Astrocyte of the spinal cord (primary cell): ENCODE data around the gene TMEM35A.
A peak's percentile ranks its signal among the peaks of the same experiment; 100 is the strongest.
"Not testable (repeated sequence)": the region's sequence is repeated elsewhere in the genome, so short reads cannot be mapped to it uniquely, and the experiment has no call there.

ENCODE experiments used
- DNase-seq: peaks from one replicate; pipeline ENCODE4 v3.0.0; 2011; ENCODE audit warnings: low read depth, low spot score
- H3K4me3 ChIP-seq: 2 replicates; pipeline ENCODE4 v1.5.1; 2011; ENCODE audit warnings: low read depth, mild to moderate bottlenecking, low read length, moderate library complexity
- CTCF ChIP-seq: IDR thresholded peaks from 2 replicates; pipeline ENCODE4 v1.5.1; 2012; ENCODE audit warnings: low read depth, mild to moderate bottlenecking, low read length, inconsistent platforms
- in situ Hi-C: cut with HindIII; loops from 2 replicates; pipeline ENCODE4 v1.10.0; 2017; ENCODE audit warnings: low sequenced_read_pairs

Gene TMEM35A

DNA sequence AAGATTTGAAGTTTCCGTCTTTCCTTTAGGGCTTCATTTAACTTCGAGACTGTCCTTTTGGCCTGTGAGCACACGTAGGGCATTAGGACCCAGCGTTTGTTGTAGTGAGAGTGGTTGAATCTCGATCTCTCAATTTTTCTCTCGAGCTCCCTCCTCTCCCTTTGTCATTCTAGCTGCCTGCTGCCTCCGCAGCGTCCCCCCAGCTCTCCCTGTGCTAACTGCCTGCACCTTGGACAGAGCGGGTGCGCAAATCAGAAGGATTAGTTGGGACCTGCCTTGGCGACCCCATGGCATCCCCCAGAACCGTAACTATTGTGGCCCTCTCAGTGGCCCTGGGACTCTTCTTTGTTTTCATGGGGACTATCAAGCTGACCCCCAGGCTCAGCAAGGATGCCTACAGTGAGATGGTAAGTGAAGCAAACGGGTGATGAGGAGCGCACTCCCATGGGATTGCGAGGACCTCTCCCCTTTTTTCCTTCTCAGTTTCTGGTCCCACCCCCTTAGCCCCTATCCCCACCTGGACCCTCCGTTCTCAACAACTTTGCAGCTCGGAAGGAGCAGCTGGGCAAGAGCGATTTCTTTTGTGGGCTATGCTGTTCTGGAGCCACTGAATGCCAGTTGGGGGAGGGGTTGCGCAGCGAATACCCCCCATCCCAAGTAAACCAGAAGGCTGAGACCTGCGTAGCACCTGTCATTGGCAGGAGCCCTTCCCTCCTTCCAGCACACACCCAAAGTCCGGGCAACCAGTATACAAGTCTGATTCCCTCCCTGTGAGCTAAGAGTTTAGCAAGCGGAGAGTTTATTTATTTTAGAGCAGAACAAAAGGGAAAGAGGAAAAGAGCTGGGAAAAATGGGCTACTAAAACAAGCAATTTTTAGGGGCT lies at the start of gene TMEM35A:
Gene TMEM35A (plus strand): TSS at position 164 of the 883 bp plus-strand sequence. CDS start 124 bp downstream, at position 288.
- in situ Hi-C loops: no loop called here
- TF ChIP-seq CTCF: no peak
- peak within 1 kb of the TSS; percentile 54 for H3K4me3 ChIP-seq
- peak; percentile 16 for DNase-seq

- TF ChIP-seq CTCF: no peak
- DNase-seq: no peak
- no peak overlapping the region for H3K4me3 ChIP-seq
- in situ Hi-C loops: no loop called here
These were observed 49.0 kb upstream of the TMEM35A start for GRCh38 chrX:101029665-101030064.

DNA sequence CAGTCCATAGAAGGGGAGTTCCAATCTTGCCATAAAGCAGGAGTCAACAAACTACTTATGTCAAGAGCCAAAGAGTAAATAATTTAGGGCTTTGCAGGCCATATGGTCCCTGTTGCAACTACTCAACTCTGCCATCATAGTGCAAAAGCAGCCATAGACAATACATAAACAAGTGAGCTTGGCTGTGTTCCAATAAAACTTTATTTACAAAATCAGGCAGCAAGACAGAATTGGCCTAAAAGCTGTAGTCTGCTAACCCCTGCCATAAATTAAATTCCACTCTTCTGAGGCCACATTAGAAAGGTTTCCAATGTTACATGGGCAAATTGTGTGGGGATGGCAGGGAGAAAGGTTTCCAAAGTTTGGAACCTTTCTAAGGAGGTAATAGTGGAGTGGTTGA lies 41.4 kb upstream of the TMEM35A start:
- no peak for DNase-seq
- in situ Hi-C loops: no loop called here

DNA sequence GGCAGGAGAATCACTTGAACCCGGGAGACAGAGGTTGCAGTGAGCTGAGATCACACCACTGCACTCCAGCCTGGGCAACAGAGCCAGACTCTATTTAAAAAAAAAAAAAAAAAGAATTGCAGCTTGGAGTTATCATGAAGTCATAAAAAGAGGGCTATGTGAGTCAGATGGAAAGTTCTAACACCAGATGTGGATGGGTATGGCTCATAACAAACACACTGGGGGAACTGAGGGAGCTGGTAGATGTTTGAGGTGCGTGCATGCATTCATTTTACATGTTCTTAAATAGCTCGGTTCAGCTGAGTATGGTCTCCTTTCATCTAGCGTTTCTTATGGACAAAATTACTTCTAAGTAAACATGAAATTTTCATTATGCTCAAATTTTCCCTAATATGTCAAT lies 38.5 kb upstream of the TMEM35A start:
- TF ChIP-seq CTCF: no peak
- H3K4me3 ChIP-seq: no peak overlapping the region
- no peak for DNase-seq
- in situ Hi-C loops: no loop called here

More for the DNA sequence above, 41.4 kb upstream of the TMEM35A start:
- H3K4me3 ChIP-seq: no peak overlapping the region
- TF ChIP-seq CTCF: no peak

DNA sequence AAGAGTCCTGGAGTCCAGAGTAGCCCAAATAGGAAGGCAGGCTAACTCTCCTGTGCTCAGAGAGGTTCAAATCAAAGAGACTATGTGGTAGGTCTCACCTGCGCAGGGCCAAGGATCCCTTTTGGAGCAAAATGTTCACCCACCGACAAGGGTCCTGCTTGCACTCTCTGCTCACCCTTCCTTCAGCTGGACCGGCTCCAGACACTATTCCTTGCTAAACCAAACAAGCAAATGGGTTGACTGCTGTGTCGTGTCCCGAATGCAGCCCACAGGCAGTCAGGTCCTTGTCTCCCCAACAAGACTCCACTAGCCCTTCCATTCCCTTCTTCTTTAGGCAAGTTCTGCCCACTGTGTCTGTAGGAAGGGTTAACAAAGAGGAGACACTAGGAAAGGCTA lies 27.5 kb upstream of the TMEM35A start:
- no peak for TF ChIP-seq CTCF
- peak overlapping the region; percentile 56 for H3K4me3 ChIP-seq
- in situ Hi-C loops: no loop called here
- DNase-seq: no peak

DNA sequence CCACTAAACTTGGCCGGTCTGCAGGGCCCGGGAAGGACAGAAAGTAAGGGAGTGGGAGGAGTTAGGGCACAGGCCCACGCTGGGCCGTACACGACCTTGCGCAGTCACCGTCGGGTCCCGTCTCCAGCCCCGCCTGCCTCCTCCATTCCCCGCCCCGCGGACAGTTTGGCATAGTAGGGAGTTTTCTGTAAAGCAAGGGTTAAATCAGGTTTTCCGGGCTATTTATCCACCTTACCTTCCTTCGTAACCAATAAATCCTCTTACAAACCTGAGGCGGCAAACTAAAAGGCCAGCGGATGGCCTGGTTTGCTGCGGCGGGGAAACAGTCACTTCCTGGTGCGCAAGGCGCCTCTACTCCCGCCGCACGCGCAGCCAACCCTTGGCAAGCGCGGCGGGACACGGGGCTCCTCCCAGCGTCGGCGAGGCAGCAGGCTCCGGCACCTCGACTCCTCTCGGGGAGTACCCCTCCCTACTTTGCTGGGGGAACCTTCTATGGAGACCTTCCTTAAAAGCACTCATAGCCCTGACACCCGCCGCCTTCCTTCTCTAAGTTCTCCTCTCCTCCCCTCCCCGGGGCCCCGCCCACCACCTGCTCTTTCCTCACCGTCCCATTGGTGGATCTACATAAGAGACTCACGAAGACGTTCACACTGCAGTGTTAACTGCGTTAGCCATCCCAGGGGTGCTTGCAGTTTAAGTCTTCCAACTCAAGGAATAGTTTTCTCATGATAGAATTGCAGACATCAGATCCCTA lies 27.0 kb upstream of the TMEM35A start, which contains the start of gene TRMT2B:
Gene TRMT2B (minus strand): TSS at position 563 of the 754 bp plus-strand sequence. CDS start 9,822 bp downstream, outside the sequence.
- H3K4me3 ChIP-seq: peak within 1 kb of the TSS; percentile 56
- no peak for TF ChIP-seq CTCF
- in situ Hi-C loops: no loop called here
- peak; percentile 87 for DNase-seq

DNA sequence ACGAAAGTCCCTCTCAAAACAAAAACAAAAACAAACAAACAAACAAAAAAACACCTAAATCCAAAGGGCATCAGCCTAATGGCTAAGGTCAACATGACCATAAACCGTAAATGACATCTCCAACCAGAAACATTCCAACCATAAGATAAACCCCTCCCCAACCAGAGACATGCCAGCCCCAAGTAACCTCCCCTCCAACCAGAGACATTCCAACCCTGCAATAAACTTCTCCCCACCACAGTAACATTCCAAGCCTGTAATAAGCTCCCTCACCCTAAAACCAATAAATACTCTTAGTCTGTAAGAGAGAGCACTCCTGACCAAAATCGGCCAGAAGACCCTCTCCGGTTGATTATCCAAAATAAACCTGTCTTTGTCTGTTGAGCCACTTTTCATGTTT lies 22.1 kb upstream of the TMEM35A start:
- in situ Hi-C loops: not testable (repeated sequence)

More for the DNA sequence above, 22.1 kb upstream of the TMEM35A start:
- not testable (repeated sequence) for H3K4me3 ChIP-seq, DNase-seq
